Hepatocyte (in vitro differentiated cells): Measurements from ENCODE around the gene UNC13A.

Source experiments
- CTCF ChIP-seq: fragments of 200-600 bp; sonication (generic); IDR thresholded peaks from 2 replicates; pipeline ENCODE4 v1.5.1; 2016; ENCODE audit warnings: antibody characterized with exemption, mild to moderate bottlenecking; ENCODE audit not compliant: poor library complexity
- EZH2 ChIP-seq: fragments of 200-600 bp; sonication (generic); IDR thresholded peaks from 2 replicates; pipeline ENCODE4 v1.6.1; 2016; ENCODE audit warnings: antibody characterized with exemption, mild to moderate bottlenecking, borderline replicate concordance
- EZH2phosphoT487 ChIP-seq: fragments of 200-600 bp; sonication (generic); IDR thresholded peaks from one replicate; pipeline ENCODE4 v1.6.1; 2018; ENCODE audit warnings: antibody characterized with exemption, mild to moderate bottlenecking, low read depth, moderate library complexity; ENCODE audit not compliant: unreplicated experiment, severe bottlenecking

DNA sequence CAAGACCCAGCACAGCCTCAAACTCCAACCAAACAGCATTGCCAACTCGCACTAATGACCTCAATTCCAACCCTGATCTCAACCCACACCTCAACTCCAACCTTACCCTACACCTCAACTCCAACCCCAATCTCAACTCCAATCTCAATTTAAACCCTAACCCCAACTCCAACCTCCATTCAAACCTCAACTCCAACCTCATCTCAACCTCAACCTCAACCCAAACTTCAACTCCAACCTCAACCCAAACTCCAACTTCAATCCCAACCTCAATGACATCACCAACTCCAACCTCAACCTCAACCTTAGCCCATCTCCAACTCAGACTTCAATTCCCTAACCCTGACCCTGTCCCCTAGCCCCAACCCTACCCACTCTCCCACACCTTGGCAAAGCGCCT is 58.4 kb downstream of the UNC13A start:
- TF ChIP-seq CTCF = no peak
- TF ChIP-seq EZH2 = no peak
- TF ChIP-seq EZH2phosphoT487 = no peak
